A375 (cell line): ENCODE data around the gene COL12A1. TPM values are rescaled to one million over a fixed set of nuclear protein-coding genes. Genes with fewer than 3 reads are reported as not detected.

Experiments used
- total RNA-seq: library from RNA; depleted of rRNA; stranded (reverse); fragments of >200 nt; shearing (Covaris generic); gene quantifications from 2 replicates; pipeline ENCODE4 v1.2.3, GENCODE V29; 2014; rRNA removed

The COL12A1 gene
- total RNA-seq, result 24.8 and 27.5 TPM in 2 replicates

DNA sequence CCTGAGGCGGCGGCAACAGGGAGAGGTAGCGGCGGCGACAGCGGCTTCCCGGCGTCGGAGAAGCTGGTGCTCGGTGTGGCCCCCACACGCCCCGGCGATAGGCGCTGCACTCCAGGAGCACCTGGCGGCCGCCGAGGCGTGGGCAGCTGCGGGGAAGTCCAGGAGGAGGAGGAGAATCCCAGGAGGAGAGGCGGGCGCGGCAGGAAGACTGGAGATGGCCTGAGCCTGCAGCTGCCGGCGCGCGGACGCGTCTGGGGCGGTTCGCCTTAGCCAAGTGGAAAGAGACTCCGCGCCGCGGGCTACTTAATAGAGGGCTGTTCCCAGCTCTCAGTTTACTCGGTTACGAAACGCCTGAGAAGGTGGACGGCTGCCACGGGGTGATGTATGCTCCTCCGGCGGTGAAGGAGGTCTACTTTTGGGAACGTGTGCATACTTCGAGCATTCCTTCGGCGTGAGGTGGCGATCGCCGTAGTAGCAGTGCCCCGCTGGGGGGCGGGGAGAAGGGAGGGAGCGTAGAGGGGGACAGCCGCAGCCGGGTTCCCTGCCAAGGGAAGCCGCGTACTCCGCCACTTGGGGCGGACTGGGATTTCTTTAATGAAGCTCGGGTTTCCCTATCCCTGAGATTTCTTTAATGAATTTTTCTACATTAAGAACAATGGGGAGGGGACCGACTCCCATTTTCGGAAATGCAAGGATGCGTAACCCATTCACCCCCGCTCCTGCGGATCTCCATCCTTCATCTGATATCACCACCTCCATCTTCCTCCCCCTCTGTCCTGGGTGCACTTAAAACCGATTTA is at the start of gene COL12A1:
COL12A1 (minus strand) TSS at position 278 of the 800 bp plus-strand sequence. CDS start 3,261 bp downstream, outside the sequence.

DNA sequence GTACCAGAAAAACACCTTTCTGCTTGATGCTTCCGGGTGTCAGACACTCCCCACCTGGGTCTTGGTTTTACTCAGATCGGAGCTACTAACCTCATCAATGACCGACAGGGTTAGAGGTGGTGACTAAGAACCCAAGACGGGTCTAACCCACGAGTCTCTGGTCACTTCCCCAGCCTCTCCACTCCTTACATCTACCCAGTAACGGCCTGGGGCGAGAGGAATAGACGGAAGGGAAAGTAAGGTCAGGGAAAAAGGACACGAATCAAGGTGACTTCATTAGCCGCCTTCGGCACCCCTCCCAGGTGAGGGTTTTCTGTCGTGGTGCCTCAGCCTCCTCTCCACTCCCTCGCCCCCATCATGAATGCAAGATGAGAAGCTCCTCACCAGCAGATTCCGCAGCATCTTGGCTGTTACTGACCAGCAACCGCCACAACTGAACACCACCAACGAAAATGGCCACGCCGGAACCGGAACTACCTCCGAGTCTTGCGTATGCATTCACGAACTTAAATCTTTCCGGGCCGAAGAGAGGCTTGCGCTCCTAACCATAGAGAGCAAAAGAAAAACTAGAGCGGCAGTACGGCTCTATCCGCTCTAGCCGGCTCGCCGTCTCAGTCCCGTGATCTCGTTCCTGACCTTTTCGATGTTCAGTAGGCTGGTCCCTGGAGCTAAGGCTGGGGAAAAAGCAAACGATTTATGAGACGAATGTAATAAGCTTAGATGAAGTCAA is 37.6 kb upstream of the COL12A1 start, which contains the start of gene COX7A2:
COX7A2 (minus strand) TSS at position 469 of the 730 bp plus-strand sequence; CDS start at position 402, 67 bp downstream.

Other genes starting within 250 kb of the COL12A1 start
- gene COX7A2, start 37.7 kb upstream of the COL12A1 start, total RNA-seq, result 174 and 193 TPM in 2 replicates
- gene TMEM30A, start 78.7 kb upstream of the COL12A1 start, total RNA-seq, result 33.3 and 34.1 TPM in 2 replicates